Measurements from ENCODE around the gene HAUS2.
"Not testable (repeated sequence)": the region's sequence is repeated elsewhere in the genome, so short reads cannot be mapped to it uniquely, and the experiment has no call there.

Gene HAUS2

GRCh38 chr15:42575188-42576039, 26.8 kb downstream of the HAUS2 start, which contains the start of gene STARD9:
STARD9 (plus strand) TSS chr15:42575606; CDS start chr15:42575716, 110 bp downstream.
- FAIRE-seq: peak; percentile 48
- DNase-seq (ENCODE audit: low spot score): peak; percentile 97

- no peak for DNase-seq (ENCODE audit: low spot score)
- FAIRE-seq: no peak
Measured at GRCh38 chr15:42576040-42576594, 27.5 kb downstream of the HAUS2 start.

- FAIRE-seq: no peak
- no peak for DNase-seq (ENCODE audit: low spot score)
Measured at GRCh38 chr15:42576776-42577175, 28.1 kb downstream of the HAUS2 start.

GRCh38 chr15:42577514-42578031, 28.9 kb downstream of the HAUS2 start:
- DNase-seq (ENCODE audit: low spot score) (no peak), FAIRE-seq (no peak)

- DNase-seq (ENCODE audit: low spot score) (no peak), FAIRE-seq (no peak)
Measured at GRCh38 chr15:42578984-42579537, 30.4 kb downstream of the HAUS2 start.

- FAIRE-seq: no peak
- no peak for DNase-seq (ENCODE audit: low spot score)
Measured at GRCh38 chr15:42581272-42581730, 32.7 kb downstream of the HAUS2 start.

GRCh38 chr15:42582569-42583375, 34.1 kb downstream of the HAUS2 start:
- no peak for FAIRE-seq

GRCh38 chr15:42584031-42584765, 35.6 kb downstream of the HAUS2 start:
- no peak for DNase-seq (ENCODE audit: low spot score)
- no peak for FAIRE-seq

More at GRCh38 chr15:42582569-42583375, 34.1 kb downstream of the HAUS2 start:
- no peak for DNase-seq (ENCODE audit: low spot score)

- no peak for DNase-seq (ENCODE audit: low spot score)
- FAIRE-seq: no peak
Measured at GRCh38 chr15:42590619-42591237, 42.1 kb downstream of the HAUS2 start.

GRCh38 chr15:42591238-42591934, 42.7 kb downstream of the HAUS2 start:
- peak; percentile 10 for FAIRE-seq
- peak; percentile 17 for DNase-seq (ENCODE audit: low spot score)

- no peak for FAIRE-seq
- DNase-seq (ENCODE audit: low spot score): no peak
Measured at GRCh38 chr15:42592716-42593115, 44.1 kb downstream of the HAUS2 start.

- DNase-seq (ENCODE audit: low spot score) (no peak), FAIRE-seq (no peak)
Measured at GRCh38 chr15:42593143-42593542, 44.5 kb downstream of the HAUS2 start.

- FAIRE-seq: no peak
- DNase-seq (ENCODE audit: low spot score): no peak
Measured at GRCh38 chr15:42594095-42594494, 45.5 kb downstream of the HAUS2 start.

GRCh38 chr15:42595626-42596240, 47.1 kb downstream of the HAUS2 start:
- DNase-seq (ENCODE audit: low spot score): no peak
- no peak for FAIRE-seq

GRCh38 chr15:42601316-42601715, 52.7 kb downstream of the HAUS2 start:
- DNase-seq (ENCODE audit: low spot score); FAIRE-seq: not testable (repeated sequence)

- FAIRE-seq (no peak), DNase-seq (ENCODE audit: low spot score) (no peak)
Measured at GRCh38 chr15:42602501-42602900, 53.9 kb downstream of the HAUS2 start.

- DNase-seq (ENCODE audit: low spot score): no peak
- FAIRE-seq: no peak
Measured at GRCh38 chr15:42603978-42604377, 55.3 kb downstream of the HAUS2 start.

- no peak for FAIRE-seq
- DNase-seq (ENCODE audit: low spot score): no peak
Measured at GRCh38 chr15:42604894-42605744, 56.5 kb downstream of the HAUS2 start.

Data from RCC 7860 (cell line).